GM06990 (cell line): ENCODE measurements around the gene STOML1.

Experiments used
- DNase-seq: peaks from one replicate; pipeline ENCODE4 v3.0.0-alpha.2; 2011; ENCODE audit not compliant: insufficient read length; ENCODE audit errors: extremely low read depth
- H3K27me3 ChIP-seq: replicated peaks from 2 replicates; pipeline ENCODE4 v1.6.0; 2011; ENCODE audit warnings: low read length; ENCODE audit not compliant: control insufficient read depth, insufficient read depth
- H3K36me3 ChIP-seq: 2 replicates; pipeline ENCODE4 v1.5.1; 2011; ENCODE audit warnings: low read length; ENCODE audit not compliant: control insufficient read depth, insufficient read depth
- H3K4me3 ChIP-seq: replicated peaks from 2 replicates; pipeline ENCODE4 v1.5.1; 2011; ENCODE audit warnings: low read depth, mild to moderate bottlenecking, control low read depth, low read length
- TF ChIP-seq, protein P1 (sequence below): IDR thresholded peaks from 2 replicates; pipeline ENCODE4 v1.5.1; 2011; ENCODE audit warnings: low read length, control low read depth, mild to moderate bottlenecking, inconsistent platforms; ENCODE audit not compliant: insufficient read depth, poor library complexity, severe bottlenecking

STOML1 gene, protein sequence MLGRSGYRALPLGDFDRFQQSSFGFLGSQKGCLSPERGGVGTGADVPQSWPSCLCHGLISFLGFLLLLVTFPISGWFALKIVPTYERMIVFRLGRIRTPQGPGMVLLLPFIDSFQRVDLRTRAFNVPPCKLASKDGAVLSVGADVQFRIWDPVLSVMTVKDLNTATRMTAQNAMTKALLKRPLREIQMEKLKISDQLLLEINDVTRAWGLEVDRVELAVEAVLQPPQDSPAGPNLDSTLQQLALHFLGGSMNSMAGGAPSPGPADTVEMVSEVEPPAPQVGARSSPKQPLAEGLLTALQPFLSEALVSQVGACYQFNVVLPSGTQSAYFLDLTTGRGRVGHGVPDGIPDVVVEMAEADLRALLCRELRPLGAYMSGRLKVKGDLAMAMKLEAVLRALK

DNA sequence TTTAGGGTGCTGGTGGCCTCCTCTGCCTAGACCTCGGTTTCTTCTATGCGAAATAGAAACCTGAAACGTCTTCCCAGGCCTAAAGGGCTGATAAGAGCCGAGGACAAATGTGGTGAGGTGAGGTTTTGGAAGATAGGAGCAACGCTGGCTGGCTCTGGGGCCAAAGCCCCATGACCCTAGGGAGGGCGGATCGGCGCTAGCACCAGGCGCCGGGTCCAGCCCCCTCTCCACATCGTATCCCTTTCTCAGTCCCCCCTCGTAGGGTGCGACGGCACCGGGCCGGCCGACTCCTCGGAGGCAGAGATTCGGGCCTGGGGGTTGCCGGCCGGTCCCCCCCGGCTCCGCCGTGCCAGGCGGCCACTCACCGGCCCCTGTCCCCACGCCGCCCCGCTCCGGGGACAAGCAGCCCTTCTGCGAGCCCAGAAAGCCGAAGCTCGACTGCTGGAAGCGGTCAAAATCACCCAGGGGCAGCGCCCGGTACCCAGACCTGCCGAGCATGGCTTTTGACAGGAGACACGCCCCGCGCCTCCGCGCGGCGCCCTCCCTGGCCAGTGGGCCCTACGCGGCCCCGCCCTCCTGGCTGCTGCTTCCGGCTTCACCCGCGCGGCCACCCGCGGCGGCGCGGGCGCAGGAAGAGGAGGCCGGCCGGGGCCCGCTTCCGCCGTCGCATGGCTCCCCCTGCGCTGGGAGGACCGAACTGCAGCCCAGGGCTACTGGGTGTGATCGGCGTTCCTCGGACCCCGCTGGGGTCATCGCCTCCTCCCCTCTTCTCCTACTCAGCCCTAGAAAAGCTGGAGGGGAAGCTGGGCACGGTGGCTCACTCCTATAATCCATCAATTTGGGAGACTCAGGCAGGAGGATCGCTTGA lies at the start of gene STOML1:
Gene STOML1, minus strand, starts transcription at position 570 of the 868 bp plus-strand sequence. Its CDS starts 72 bp downstream, at position 498.
- DNase-seq: peak; percentile 98
- Histone ChIP-seq H3K27me3 (no peaks in the 10 kb centered on the region), H3K36me3 (no peaks in the 10 kb centered on the region), H3K4me3 (peak within 1 kb of the TSS; percentile 69)
- TF ChIP-seq, protein P1, sequence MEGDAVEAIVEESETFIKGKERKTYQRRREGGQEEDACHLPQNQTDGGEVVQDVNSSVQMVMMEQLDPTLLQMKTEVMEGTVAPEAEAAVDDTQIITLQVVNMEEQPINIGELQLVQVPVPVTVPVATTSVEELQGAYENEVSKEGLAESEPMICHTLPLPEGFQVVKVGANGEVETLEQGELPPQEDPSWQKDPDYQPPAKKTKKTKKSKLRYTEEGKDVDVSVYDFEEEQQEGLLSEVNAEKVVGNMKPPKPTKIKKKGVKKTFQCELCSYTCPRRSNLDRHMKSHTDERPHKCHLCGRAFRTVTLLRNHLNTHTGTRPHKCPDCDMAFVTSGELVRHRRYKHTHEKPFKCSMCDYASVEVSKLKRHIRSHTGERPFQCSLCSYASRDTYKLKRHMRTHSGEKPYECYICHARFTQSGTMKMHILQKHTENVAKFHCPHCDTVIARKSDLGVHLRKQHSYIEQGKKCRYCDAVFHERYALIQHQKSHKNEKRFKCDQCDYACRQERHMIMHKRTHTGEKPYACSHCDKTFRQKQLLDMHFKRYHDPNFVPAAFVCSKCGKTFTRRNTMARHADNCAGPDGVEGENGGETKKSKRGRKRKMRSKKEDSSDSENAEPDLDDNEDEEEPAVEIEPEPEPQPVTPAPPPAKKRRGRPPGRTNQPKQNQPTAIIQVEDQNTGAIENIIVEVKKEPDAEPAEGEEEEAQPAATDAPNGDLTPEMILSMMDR: peak; percentile 82

DNA sequence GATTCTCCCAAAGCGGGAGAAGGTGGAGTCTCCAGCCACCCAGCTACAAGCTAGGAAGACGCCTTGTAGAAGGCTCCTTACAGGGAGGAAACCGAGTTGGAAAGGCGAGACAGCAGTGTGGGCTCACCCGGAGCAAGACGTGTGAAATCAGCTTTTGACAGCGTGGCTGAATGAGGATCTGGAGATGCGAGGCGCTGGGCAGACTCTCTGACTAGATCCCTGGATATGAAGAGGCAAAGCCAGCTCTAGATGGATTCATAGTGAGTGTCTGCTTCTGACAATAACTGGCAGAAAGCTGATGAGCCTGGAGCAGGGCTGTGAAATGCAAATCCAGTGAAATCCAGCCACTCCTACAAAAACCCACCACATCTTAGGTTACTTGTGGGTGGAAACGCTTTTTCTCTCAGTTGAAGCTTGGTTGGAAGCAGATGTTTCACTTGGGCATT lies 49.2 kb upstream of the STOML1 start:
- no peak overlapping the region for H3K4me3 ChIP-seq
- DNase-seq: no peak

DNA sequence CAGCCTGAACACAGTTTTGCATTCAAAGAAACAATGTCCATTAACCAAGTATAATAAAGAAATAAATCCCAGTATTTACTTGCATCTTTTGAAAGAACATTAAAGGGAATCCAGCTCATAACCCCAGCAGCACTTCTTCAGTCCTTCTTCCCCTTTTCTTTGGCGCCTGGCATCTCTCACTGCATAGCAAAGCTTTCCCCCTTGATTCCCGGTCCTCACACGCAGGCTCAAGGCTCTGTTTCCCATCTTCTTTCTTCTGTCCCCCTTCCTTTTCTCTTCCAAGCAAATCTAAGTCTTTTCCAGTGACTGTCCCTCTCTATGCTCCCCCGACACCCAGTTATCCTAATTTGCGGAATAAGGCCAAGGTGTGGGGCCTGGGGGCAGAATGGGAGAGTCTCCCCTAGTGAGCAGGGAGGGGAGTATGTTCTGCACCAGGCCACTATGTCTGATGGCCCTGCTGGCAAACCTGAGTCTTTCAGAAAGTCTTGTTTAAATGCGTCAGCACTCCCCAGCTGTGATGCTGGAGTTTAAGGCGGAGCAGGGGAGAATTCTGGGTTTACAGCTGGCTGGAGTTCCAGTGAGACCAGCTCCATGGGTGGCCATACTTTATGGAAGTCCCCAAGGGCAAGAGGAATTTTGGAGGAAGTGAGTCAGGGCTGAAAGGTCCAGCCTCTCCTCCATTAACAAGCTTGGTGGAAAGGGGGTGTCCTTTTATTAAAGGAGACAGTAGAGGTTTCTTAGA lies 48.2 kb upstream of the STOML1 start:
- no peak overlapping the region for H3K4me3 ChIP-seq
- peaks cover 23% of the 10 kb centered on the region for H3K36me3 ChIP-seq
- TF ChIP-seq, protein P1: no peak
- no peak for DNase-seq
- H3K27me3 ChIP-seq: no peaks in the 10 kb centered on the region

More for the DNA sequence above, 49.2 kb upstream of the STOML1 start:
- H3K27me3 ChIP-seq: no peaks in the 10 kb centered on the region
- peaks cover 13% of the 10 kb centered on the region for H3K36me3 ChIP-seq
- TF ChIP-seq, protein P1: no peak

DNA sequence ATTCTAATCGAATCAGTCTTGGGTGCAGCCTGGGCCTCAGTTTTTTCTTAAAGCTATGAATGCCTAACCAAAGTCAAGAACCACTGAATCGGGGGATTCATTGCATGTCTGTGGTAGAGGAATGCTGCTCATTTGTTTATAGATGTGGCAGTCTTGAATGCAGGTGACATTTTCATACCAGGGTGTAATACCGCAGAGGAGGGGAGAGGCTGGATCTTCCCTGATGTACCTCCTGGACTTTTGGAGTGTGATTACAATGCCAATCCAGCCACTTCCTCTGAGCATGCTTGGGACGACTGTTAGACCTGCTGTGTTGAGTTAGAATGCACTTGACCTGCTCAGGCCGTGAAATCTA lies 47.5 kb upstream of the STOML1 start:
- TF ChIP-seq, protein P1: no peak
- DNase-seq: no peak
- Histone ChIP-seq H3K4me3 (no peak overlapping the region), H3K27me3 (no peaks in the 10 kb centered on the region), H3K36me3 (peaks cover 26% of the 10 kb centered on the region)
